Limb (tissue), 2 donors: ENCODE measurements around the gene INTS2.
A peak's percentile ranks its signal among the peaks of the same experiment; 100 is the strongest.
"Not testable (repeated sequence)": the region's sequence is repeated elsewhere in the genome, so short reads cannot be mapped to it uniquely, and the experiment has no call there.

Source experiments
- DNase-seq, 2 donors: peaks; one replicate each; pipeline ENCODE4 v3.0.0-alpha.2; 2016; ENCODE audit errors: extremely low spot score in 2 of 2

The INTS2 gene

DNA sequence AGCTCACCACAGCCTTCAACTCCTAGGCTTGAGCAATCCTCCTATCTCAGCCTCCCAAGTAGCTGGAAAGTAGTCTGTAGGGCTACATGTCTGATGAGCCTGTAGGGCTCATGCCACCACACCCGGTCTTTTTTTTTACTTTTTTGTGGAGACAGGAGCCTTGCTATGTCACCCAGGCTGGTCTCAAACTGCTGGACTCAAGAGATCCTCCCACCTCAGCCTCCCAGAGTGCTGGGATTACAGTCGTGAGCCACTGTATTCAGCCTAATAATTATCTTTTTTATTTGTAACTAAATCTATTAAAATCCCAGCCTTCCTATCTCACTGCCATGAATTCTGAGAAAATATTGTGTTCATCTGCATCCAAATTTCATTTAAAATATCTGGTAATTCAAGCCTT lies 79.5 kb downstream of the INTS2 start:
- DNase-seq, result no peak

- DNase-seq, result no peak
These were observed 80.1 kb downstream of the INTS2 start for GRCh38 chr17:61847659-61848058.

GRCh38 chr17:61846761-61847375 lies 80.9 kb downstream of the INTS2 start:
- DNase-seq, result no peak

DNA sequence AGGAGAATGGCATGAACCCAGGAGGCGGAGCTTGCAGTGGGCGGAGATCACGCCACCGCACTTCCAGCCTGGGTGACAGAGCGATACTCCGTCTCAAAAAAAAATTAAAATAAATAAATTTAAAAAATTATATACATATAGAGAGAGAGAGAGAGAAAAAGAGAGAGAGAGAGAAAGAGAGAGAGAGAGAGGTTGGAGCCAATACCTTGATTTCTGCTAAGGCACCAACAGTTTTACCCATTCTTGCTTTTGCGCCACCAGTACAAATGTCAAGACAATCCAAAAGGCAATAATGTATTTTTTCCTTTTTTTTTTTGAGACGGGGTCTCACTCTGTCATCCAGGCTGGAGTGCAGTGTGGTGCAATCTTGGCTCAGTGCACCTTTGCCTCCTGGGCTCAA lies 81.7 kb downstream of the INTS2 start:
- DNase-seq, result no peak

DNA sequence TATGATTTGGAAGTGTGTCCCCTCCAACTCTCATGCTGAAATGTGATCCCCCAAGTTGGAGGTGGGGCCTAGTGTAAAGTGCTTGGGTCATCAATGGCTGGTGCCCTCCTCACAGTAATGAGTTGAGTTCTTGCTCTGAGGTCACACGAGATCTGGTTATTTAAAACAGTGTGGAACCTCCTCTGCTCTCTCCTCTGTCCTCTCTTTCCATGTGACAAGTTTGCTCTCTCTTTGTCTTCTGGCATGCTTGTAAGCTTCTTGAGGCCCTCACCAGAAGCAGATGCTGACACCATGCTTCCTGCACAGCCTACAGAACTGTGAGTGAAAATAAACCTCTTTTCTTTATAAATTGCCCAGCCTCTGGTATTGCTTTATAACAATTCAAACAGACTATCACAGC lies 84.3 kb downstream of the INTS2 start:
- no peak for DNase-seq

GRCh38 chr17:61842899-61843298 lies 84.9 kb downstream of the INTS2 start:
- no peak for DNase-seq

DNA sequence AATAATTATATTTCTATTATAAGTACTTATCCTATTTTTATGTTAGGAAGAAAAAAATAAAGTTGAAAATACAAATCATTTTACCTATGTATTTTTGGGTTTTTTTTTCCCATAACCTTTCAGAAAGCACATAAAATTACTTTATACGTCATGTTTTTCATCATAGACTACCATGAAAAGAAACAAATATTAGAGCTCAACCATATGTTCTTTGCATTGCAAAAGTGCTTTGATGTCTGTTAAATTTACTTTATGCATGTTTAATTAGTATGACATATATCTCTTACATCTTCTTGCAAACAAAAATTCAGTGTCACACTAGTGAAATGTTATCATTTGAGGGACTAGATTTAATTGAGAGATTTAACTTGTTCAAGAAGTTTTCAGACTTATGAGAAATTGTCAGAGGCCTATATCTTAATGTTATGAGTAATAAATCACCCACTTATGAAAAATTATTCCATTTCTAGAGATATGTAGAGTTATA lies 88.4 kb downstream of the INTS2 start:
- no peak for DNase-seq

- DNase-seq, result peak; percentile 57 to 74
These were observed 90.4 kb downstream of the INTS2 start for GRCh38 chr17:61837175-61838051.

GRCh38 chr17:61836266-61837174 lies 91.3 kb downstream of the INTS2 start:
- DNase-seq, result no peak

GRCh38 chr17:61835606-61836005 lies 92.2 kb downstream of the INTS2 start:
- DNase-seq, result no peak

GRCh38 chr17:61834610-61835009 lies 93.2 kb downstream of the INTS2 start:
- no peak for DNase-seq

DNA sequence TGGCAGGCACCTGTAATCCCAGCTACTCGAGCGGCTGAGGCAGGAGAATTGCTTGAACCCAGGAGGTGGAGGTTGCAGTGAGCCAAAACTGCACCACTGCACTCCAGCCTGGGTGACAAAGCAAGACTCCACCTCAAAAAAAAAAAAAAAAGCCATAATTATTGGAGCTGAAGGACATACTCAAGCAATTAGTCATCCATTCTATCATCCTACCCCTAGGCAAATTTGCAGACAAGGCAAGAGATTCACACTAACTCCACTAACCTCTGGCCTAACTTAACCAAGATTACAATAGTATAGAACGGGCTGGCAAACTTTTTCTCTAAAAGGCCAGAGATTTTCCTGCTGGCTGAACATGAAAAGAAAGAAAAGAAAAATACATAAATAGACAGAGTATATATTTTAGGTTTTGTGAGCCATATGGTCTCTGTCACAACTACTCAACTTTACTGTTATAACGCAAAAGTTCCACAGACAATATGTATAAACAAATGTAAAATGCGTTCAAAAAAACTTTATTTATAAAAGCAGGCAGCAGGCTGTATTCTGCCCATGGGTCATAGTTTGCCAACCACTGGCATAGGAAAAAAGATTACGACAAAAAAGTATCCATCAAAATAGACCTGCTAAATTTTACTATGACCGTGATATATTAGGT lies 94.1 kb downstream of the INTS2 start:
- no peak for DNase-seq

- no peak for DNase-seq
These were observed 95.3 kb downstream of the INTS2 start for GRCh38 chr17:61832463-61832862.

GRCh38 chr17:61831099-61831498 lies 96.7 kb downstream of the INTS2 start:
- no peak for DNase-seq

- no peak for DNase-seq
These were observed 99.1 kb downstream of the INTS2 start for GRCh38 chr17:61828694-61829093.

- no peak for DNase-seq
These were observed 100.0 kb downstream of the INTS2 start for GRCh38 chr17:61827649-61828395.

DNA sequence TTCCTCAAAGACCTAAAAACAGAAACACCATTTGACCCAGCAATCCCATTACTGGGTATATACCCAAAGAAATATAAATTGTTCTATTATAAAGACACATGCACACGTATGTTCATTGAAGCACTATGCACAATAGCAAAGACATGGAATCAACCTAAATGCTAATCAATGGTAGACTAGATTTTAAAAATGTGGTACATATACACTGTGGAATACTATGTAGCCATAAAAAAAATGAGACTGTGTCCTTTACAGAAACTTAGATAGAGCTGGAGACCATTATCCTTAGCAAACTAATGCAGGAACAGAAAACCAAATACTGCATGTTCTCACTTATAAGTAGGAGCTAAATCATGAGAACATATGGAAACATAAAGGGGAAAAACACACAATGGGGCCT lies 100.9 kb downstream of the INTS2 start:
- not testable (repeated sequence) for DNase-seq

DNA sequence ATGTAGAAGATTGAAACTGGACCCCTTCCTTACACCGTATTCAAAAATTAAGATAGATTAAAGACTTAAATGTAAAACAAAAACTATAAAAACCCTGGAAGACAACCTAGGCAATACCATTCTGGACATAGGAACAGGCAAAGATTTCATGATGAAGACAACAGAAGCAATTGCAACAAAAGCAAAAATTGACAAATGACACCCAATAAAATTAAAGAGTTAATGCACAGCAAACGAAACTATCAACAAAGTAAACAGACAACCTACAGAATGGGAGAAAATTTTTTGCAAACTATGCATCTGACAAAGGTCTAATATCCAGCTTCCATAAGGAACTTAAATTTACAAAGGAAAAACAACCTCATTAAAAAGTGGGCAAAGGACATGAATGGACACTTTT lies 101.6 kb downstream of the INTS2 start:
- not testable (repeated sequence) for DNase-seq

GRCh38 chr17:61825448-61826137 lies 102.2 kb downstream of the INTS2 start:
- DNase-seq, result no peak
